GM18511 (cell line): Measurements from ENCODE around the gene SNAPC2.

Experiments
- ATAC-seq: cut with Tn5 transposase; IDR thresholded peaks from one replicate; pipeline ENCODE4 v1.9.1; 2021; ENCODE audit warnings: mild to moderate bottlenecking, moderate library complexity; ENCODE audit not compliant: unreplicated experiment

Gene SNAPC2

GRCh38 chr19:7962644-7963268 lies 42.6 kb downstream of the SNAPC2 start:
- no peak for ATAC-seq

GRCh38 chr19:7963566-7963965 lies 43.4 kb downstream of the SNAPC2 start:
- no peak for ATAC-seq

DNA sequence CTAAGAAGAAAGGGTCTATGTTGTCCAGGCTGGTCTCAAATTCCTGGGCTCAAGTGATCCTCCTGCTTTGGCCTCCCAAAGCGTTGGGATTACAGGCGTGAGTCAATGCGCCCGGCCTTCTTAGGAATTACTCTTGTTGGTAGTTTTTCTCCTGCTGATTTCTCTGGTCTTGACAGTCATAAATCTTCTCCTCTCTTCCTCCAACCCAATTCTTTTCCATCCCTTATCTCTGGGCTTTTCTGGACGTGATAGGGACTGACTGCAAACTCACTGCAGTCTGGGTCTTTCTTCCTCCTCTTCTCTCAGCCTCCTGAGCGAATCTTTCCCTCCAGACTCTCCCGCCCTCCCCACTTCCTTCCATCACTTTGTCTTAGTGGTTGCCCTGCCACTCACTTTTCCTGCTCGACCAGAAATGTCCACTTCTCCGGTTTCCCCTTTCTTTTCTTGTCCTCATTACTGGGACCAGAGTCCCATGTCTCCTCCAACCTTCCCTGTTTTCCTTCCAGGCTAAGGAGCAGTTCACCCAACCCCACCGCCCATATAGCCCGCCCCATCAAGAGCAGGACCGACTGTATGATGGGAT lies 45.2 kb downstream of the SNAPC2 start:
- ATAC-seq: no peak

DNA sequence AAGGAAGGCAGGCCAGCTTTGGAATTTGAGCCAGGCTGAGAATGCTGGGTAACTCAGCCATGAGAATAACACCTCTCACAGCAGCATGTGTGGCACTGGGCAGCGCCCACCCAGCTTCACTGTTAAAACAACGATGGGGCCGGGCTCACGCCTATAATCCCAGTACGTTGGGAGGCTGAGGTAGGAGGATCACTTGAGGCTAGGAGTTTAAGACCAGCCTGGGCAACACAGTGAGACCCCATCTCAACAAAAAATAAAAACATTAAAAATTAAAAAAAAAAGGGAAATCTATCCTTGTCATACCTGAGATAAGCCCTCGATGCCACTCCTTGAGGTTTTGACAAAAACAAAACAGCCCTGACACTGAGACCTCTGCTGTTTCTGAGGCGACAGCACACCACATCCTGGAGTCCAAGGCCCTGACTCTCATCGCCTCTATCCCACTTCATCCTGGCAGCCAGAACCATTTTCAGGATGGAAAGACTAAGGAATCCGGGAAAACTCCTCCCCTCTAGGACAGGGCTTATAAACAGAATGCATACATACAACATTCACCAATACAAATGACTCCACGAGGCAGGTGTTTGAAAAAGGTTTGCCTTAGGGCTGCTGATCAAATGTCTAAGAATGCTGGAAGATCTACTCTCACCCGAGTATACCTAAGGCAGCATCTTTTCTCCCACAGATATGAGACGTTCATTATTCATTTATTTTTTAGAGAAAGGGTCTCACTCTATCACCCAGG lies 46.0 kb downstream of the SNAPC2 start:
- no peak for ATAC-seq

- no peak for ATAC-seq
These were observed 48.1 kb downstream of the SNAPC2 start for GRCh38 chr19:7968008-7968795.

GRCh38 chr19:7968796-7969554 lies 48.8 kb downstream of the SNAPC2 start:
- ATAC-seq: no peak

DNA sequence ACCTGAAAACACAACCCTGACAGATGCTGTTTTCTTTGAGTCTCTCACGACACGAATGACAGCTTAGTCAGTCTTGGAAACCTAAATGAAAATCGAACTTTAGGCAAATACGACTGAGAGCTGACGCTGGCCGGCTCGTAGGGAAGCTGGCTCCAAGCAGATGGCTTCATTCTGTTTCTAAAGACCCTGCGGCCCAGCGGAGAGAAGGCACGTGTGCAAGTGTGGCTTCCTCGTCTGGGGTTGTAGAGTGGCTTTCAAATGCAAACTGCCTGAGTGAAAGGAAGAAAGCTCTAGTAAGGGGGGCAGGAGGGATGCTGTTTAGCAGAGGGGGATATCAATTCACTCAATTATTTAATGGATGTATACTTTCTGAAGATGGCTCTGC lies 49.4 kb downstream of the SNAPC2 start:
- no peak for ATAC-seq

DNA sequence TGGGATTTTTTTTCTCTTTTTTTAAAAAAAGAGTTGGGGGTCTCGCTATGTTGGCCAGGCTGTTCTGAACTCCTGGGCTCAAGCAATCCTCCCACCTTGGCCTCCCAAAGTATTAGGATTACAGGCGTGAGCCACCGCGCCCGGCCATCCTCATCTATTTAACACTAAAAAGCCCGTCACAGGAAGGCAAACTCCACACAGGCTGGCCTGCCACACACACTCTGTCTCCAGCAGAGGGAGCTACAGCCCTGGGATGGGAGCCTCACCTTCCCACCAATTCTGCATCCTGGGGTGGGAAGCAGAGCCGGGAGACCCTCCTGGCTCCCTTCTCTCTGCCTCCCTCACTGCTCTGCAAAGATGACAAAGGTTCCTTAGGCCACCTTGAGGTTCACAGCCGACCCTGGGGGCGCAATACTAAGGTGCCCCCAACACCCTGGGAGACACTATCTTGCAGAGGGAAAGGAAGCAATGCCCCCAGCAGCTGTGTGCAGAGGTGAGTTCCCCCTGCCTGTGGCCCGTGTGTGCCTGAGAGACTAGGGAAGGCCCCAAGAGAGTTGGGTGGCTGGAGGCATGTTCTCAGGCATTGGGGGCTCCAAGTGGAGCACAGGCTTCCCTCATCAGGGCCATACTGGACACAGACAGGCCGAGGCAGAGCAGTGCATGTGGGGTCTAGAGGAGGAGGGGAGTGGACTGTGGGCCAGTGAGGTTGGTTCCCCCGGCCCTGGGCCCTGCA lies 50.7 kb downstream of the SNAPC2 start:
- no peak for ATAC-seq

GRCh38 chr19:7971553-7972520 lies 51.7 kb downstream of the SNAPC2 start:
- ATAC-seq: no peak
